Common myeloid progenitor, CD34-positive (primary cell): ENCODE results near the gene CHRD.

Experiments
- CTCF ChIA-PET: fragments of 350-600 bp; sonication (Branson Sonifier 250); formaldehyde crosslinking; loops from one replicate; lab custom pipeline; 2021; ENCODE audit warnings: antibody characterized with exemption; lab: Charles Lee
- POLR2A ChIA-PET: fragments of 350-600 bp; sonication (Branson Sonifier 250); formaldehyde crosslinking; loops from one replicate; lab custom pipeline; 2021; ENCODE audit warnings: antibody characterized with exemption; lab: Charles Lee
- DNase-seq, 3 donors: peaks; one replicate each; pipeline versions ENCODE4 v3.0.0 to v3.0.0-alpha.2; 2013
- H3K27ac ChIP-seq, 2 experiments: 1 replicate in 1 of 2; 2 replicates in 1 of 2; pipeline ENCODE4 v1.7.0; 2013; ENCODE audit warnings: inconsistent platforms in 2 of 2, low read length in 2 of 2, mild to moderate bottlenecking in 2 of 2, low read depth in 1 of 2, moderate library complexity in 1 of 2; ENCODE audit not compliant: severe bottlenecking in 2 of 2, insufficient read depth in 1 of 2, poor library complexity in 1 of 2
- H3K27me3 ChIP-seq, 5 experiments: replicated peaks in 2 of 5; 1 replicate in 3 of 5; 2 replicates in 2 of 5; pipeline versions ENCODE4 v1.6.1 to v1.7.0; 2013; ENCODE audit warnings: low read length in 4 of 5, mild to moderate bottlenecking in 2 of 5, moderate library complexity in 2 of 5, inconsistent platforms in 1 of 5; ENCODE audit not compliant: insufficient read depth in 5 of 5, control insufficient read depth in 4 of 5
- H3K36me3 ChIP-seq, 4 experiments: 1 replicate in 2 of 4; 2 replicates in 2 of 4; pipeline versions ENCODE4 v1.6.1 to v1.7.0; 2013; ENCODE audit warnings: low read length in 3 of 4, control low read depth in 1 of 4, mild to moderate bottlenecking in 1 of 4; ENCODE audit not compliant: control insufficient read depth in 4 of 4, insufficient read depth in 4 of 4
- H3K4me1 ChIP-seq, 4 experiments: 1 replicate in 3 of 4; 2 replicates in 1 of 4; pipeline versions ENCODE4 v1.6.1 to v1.7.1; 2013; ENCODE audit warnings: low read length in 3 of 4, mild to moderate bottlenecking in 3 of 4, control low read depth in 1 of 4, inconsistent platforms in 1 of 4, moderate library complexity in 1 of 4; ENCODE audit not compliant: control insufficient read depth in 4 of 4, insufficient read depth in 4 of 4; ENCODE audit errors: control extremely low read depth in 1 of 4
- H3K4me3 ChIP-seq, 7 experiments: 1 replicate in 4 of 7; 2 replicates in 3 of 7; pipeline versions ENCODE4 v1.5.1 to v1.7.0; 2013; ENCODE audit warnings: mild to moderate bottlenecking in 7 of 7, low read length in 6 of 7, moderate library complexity in 6 of 7, inconsistent platforms in 2 of 7, low read depth in 2 of 7, control low read depth in 1 of 7; ENCODE audit not compliant: insufficient read depth in 4 of 7, control insufficient read depth in 1 of 7; ENCODE audit errors: extremely low read depth in 1 of 7
- H3K9me3 ChIP-seq, 5 experiments: 1 replicate in 4 of 5; 2 replicates in 1 of 5; pipeline versions ENCODE4 v1.6.1 to v1.7.1; 2013; ENCODE audit warnings: low read length in 4 of 5, mild to moderate bottlenecking in 2 of 5, inconsistent platforms in 1 of 5, low read depth in 1 of 5, moderate library complexity in 1 of 5; ENCODE audit not compliant: control insufficient read depth in 4 of 5, insufficient read depth in 2 of 5; ENCODE audit errors: control extremely low read depth in 1 of 5
- WGBS: methylation state at CpG from one replicate; pipeline ENCODE4 v1.1.5; 2013; ENCODE audit not compliant: insufficient coverage; 5-methylcytosine and 5-hydroxymethylcytosine counted together

Gene CHRD

GRCh38 chr3:184388164-184388935 lies 8.5 kb downstream of the CHRD start:
- ChIA-PET POLR2A (no interaction called here), CTCF (interaction anchor here (0.7 to 6.7 kb wide), 3 partner anchors 14 to 148 kb away, joined by 3 to 53 read pairs (median 3); no protein-coding TSS in a partner anchor)
- H3K36me3 ChIP-seq: no peaks in the 10 kb centered on the region

GRCh38 chr3:184388936-184389230 lies 9.0 kb downstream of the CHRD start:
- Histone ChIP-seq H3K27ac (no peak overlapping the region), H3K36me3 (no peaks in the 10 kb centered on the region), H3K4me1 (no peaks in the 10 kb centered on the region), H3K4me3 (no peak overlapping the region), H3K9me3 (no peaks in the 10 kb centered on the region), H3K27me3 (peaks cover 0 to 13% (median 11%) of the 10 kb centered on the region in 5 experiments)
- ChIA-PET CTCF (interaction anchor here (0.7 to 6.7 kb wide), 6 partner anchors 10 to 148 kb away, joined by 3 to 53 read pairs (median 3); partner anchors contain the start of gene THPO), POLR2A (no interaction called here)
- DNase-seq: no peak
- 93% methylated on average over 7 of the region's 8 CpGs for WGBS

More at GRCh38 chr3:184388164-184388935, 8.5 kb downstream of the CHRD start:
- 91% methylated on average over 4 of the region's 8 CpGs for WGBS
- no peak overlapping the region for H3K4me3 ChIP-seq
- no peak overlapping the region for H3K27ac ChIP-seq
- peaks cover 0 to 13% (median 11%) of the 10 kb centered on the region in 5 experiments for H3K27me3 ChIP-seq
- H3K9me3 ChIP-seq: no peaks in the 10 kb centered on the region
- H3K4me1 ChIP-seq: no peaks in the 10 kb centered on the region
- no peak for DNase-seq

GRCh38 chr3:184389384-184389783 lies 9.5 kb downstream of the CHRD start:
- CTCF ChIA-PET: interaction anchor here (0.8 to 6.7 kb wide), 5 partner anchors 11 to 139 kb away, joined by 3 to 53 read pairs (median 4); partner anchors contain the start of gene THPO
- POLR2A ChIA-PET: no interaction called here
- WGBS: no CpG with 5 or more reads among the region's 5 CpGs

GRCh38 chr3:184389935-184390528 lies 10.2 kb downstream of the CHRD start:
- POLR2A ChIA-PET: no interaction called here

More at GRCh38 chr3:184389384-184389783, 9.5 kb downstream of the CHRD start:
- H3K27me3 ChIP-seq: peaks cover 0 to 13% (median 11%) of the 10 kb centered on the region in 5 experiments
- H3K4me3 ChIP-seq: no peak overlapping the region
- no peaks in the 10 kb centered on the region for H3K9me3 ChIP-seq
- H3K27ac ChIP-seq: no peak overlapping the region
- H3K36me3 ChIP-seq: no peaks in the 10 kb centered on the region
- no peak for DNase-seq
- no peaks in the 10 kb centered on the region for H3K4me1 ChIP-seq

GRCh38 chr3:184391266-184391665 lies 11.4 kb downstream of the CHRD start:
- no peaks in the 10 kb centered on the region for H3K4me1 ChIP-seq
- CTCF ChIA-PET: interaction anchor here (1.2 to 2.1 kb wide), 5 partner anchors 16 to 124 kb away, joined by 3 to 9 read pairs (median 6); no protein-coding TSS in a partner anchor
- 93% methylated on average over 2 of the region's 3 CpGs for WGBS
- POLR2A ChIA-PET: no interaction called here
- no peak overlapping the region for H3K27ac ChIP-seq
- peaks cover 0 to 13% (median 5%) of the 10 kb centered on the region in 5 experiments for H3K27me3 ChIP-seq
- H3K4me3 ChIP-seq: no peak overlapping the region
- no peaks in the 10 kb centered on the region for H3K9me3 ChIP-seq
- no peak for DNase-seq
- no peaks in the 10 kb centered on the region for H3K36me3 ChIP-seq

More at GRCh38 chr3:184389935-184390528, 10.2 kb downstream of the CHRD start:
- Histone ChIP-seq H3K4me3 (no peak overlapping the region), H3K27me3 (peaks cover 0 to 13% (median 11%) of the 10 kb centered on the region in 5 experiments), H3K36me3 (no peaks in the 10 kb centered on the region), H3K9me3 (no peaks in the 10 kb centered on the region), H3K27ac (no peak overlapping the region), H3K4me1 (no peaks in the 10 kb centered on the region)
- no peak for DNase-seq
- WGBS: 93% methylated on average over 3 of the region's 5 CpGs
- CTCF ChIA-PET: interaction anchor here (0.9 to 6.7 kb wide), 7 partner anchors 12 to 138 kb away, joined by 3 to 53 read pairs (median 4); partner anchors contain the start of gene THPO

- POLR2A ChIA-PET: no interaction called here
- Histone ChIP-seq H3K4me1 (no peaks in the 10 kb centered on the region), H3K4me3 (no peak overlapping the region), H3K27ac (no peak overlapping the region), H3K36me3 (no peaks in the 10 kb centered on the region), H3K27me3 (peaks cover 0 to 8% (median 1%) of the 10 kb centered on the region in 5 experiments), H3K9me3 (no peaks in the 10 kb centered on the region)
- CTCF ChIA-PET: interaction anchor here (1.5 to 1.6 kb wide), 2 partner anchors 11 to 24 kb away, joined by 3 to 6 read pairs; no protein-coding TSS in a partner anchor
- 97% methylated on average over 3 of the region's 5 CpGs for WGBS
- DNase-seq: no peak
Measured at GRCh38 chr3:184395320-184395660, 15.4 kb downstream of the CHRD start.
